ENCODE measurements around the gene KCNK5. TPM values are rescaled to one million over a fixed set of nuclear protein-coding genes. Genes with fewer than 3 reads are reported as not detected.

KCNK5 gene
- total and polyA plus RNA-seq, 7 donors = 0.06 to 0.24 (median 0.10) TPM; not detected in 1

DNA sequence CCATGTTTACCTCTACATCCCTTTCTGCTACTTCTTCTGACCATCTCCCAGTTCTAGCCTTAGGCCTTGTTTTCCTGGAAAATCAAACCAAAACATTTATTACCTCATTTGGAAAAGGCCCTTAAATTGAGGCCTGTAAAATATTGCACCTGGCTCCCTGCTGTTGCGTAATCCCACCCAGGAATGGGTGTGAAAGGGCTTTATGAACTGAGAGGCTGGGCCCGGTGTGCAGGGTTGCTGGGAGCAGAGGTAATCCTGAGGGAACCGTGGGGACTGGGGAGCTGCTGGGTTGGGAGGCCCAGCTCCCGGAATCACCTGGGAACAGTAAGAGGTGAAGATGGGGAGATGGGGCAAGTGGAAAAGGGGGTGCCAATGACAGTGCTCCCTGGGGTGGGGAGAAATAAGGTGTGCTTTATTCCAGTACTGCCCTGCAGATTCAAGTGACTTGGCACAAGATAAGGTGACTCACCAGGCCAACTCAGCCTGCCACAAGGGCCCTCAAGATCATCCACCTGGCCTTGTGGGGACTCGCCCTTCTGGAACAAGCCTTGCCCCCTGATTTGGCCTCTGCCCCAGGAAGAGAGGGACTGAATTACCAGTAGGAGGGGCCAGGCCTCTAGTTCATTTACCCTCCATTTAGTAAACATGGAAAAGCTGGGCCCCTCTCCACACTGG, 44.2 kb downstream of the KCNK5 start:
- TF ChIP-seq, protein P1, sequence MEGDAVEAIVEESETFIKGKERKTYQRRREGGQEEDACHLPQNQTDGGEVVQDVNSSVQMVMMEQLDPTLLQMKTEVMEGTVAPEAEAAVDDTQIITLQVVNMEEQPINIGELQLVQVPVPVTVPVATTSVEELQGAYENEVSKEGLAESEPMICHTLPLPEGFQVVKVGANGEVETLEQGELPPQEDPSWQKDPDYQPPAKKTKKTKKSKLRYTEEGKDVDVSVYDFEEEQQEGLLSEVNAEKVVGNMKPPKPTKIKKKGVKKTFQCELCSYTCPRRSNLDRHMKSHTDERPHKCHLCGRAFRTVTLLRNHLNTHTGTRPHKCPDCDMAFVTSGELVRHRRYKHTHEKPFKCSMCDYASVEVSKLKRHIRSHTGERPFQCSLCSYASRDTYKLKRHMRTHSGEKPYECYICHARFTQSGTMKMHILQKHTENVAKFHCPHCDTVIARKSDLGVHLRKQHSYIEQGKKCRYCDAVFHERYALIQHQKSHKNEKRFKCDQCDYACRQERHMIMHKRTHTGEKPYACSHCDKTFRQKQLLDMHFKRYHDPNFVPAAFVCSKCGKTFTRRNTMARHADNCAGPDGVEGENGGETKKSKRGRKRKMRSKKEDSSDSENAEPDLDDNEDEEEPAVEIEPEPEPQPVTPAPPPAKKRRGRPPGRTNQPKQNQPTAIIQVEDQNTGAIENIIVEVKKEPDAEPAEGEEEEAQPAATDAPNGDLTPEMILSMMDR (IDR thresholded peaks at IDR 0.05) = no peak
- Histone ChIP-seq H3K36me3 (ENCODE audit: insufficient read depth in 1 of 2, low read depth in 1 of 2) (no peaks in the 10 kb centered on the region), H3K27me3 (ENCODE audit: insufficient read depth in 3 of 3, low read length in 2 of 3) (no peaks in the 10 kb centered on the region), H3K27ac (no peak overlapping the region), H3K4me3 (no peak overlapping the region), H3K9me3 (no peaks in the 10 kb centered on the region), H3K4me1 (no peaks in the 10 kb centered on the region)
- WGBS, 3 donors = 77 to 87% (median 85%) methylated on average over 5 of the region's 5 CpGs
- intact Hi-C loops (cut with DNase I) = no loop called here
- no peak for DNase-seq
- ATAC-seq = no peak

DNA sequence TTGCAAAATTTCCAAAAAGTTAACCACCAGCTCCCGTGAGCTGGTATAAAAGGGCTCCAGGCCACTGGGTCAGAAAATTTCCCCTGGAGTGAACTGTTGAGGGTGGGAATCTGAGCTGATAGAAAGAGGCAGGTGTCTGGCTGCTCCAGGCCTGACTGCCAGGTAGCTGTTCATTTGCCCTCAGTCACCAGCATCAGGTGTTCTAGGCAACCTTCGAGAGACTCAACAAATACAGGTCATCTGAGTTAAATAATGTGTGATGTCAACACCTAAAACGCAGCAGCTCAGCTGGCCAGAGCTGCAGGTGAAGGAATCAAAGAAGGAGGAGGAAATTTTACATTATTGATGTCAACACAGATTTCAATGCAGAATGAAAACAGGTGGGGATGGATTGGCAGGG, 46.7 kb downstream of the KCNK5 start:
- H3K9me3 ChIP-seq = no peaks in the 10 kb centered on the region
- no peak overlapping the region for H3K4me3 ChIP-seq
- H3K4me1 ChIP-seq = no peaks in the 10 kb centered on the region
- intact Hi-C loops (cut with DNase I) = no loop called here
- no peak overlapping the region for H3K27ac ChIP-seq
- DNase-seq (no peak), ATAC-seq (no peak)
- WGBS, 3 donors = 57 to 60% (median 57%) methylated on average over 3 of the region's 3 CpGs
- TF ChIP-seq, protein P1 (IDR thresholded peaks at IDR 0.05) = no peak
- no peaks in the 10 kb centered on the region for H3K36me3 ChIP-seq (ENCODE audit: insufficient read depth in 1 of 2, low read depth in 1 of 2)
- no peaks in the 10 kb centered on the region for H3K27me3 ChIP-seq (ENCODE audit: insufficient read depth in 3 of 3, low read length in 2 of 3)

DNA sequence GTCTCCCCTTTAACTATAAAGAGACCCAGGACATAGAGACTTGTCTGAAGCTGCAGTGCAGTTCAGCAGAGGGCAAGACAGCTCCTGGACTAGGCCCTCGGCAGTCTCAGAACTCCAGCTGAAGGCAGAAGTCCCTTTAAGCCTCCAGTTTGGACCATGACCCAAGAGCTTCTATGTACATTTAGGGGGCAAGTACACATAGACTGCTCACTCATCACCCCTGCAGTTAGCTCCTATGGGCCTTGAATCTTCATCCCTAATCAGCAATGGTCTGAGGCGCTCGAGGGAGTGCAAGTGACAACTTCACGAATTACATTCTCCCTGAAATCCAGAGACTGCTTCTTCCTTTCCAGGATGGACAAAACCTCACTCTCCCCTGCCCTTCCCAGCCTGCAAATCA, 47.4 kb downstream of the KCNK5 start:
- TF ChIP-seq, protein P1 (IDR thresholded peaks at IDR 0.05) = no peak
- DNase-seq (no peak), ATAC-seq (no peak)
- no peaks in the 10 kb centered on the region for H3K27me3 ChIP-seq (ENCODE audit: insufficient read depth in 3 of 3, low read length in 2 of 3)
- H3K9me3 ChIP-seq = peaks cover 7% of the 10 kb centered on the region
- H3K4me1 ChIP-seq = no peaks in the 10 kb centered on the region
- intact Hi-C loops (cut with DNase I) = no loop called here
- no peaks in the 10 kb centered on the region for H3K36me3 ChIP-seq (ENCODE audit: insufficient read depth in 1 of 2, low read depth in 1 of 2)
- H3K27ac ChIP-seq = no peak overlapping the region
- WGBS, 3 donors = 79 to 91% (median 89%) methylated on average over 4 of the region's 4 CpGs
- H3K4me3 ChIP-seq = no peak overlapping the region

DNA sequence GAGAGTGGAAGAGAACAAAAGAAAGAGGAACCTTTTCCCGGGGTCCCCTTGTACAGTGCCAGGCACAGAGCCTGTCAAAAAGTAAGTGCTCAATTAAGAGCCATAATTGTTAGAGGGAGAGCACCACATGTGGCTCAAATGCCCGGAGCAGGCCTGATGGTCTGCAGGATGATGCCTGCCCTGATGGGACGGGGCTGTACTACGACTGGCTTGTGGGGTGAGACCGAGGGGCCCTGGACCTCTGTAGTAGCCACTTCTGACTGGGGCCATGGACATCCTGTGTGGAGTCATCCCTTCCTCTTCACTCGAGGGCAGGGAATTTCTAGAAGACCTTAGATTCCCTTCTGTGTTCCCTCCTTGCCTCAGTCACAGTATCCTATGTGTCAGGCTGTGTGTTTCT, 47.9 kb downstream of the KCNK5 start:
- intact Hi-C loops (cut with DNase I) = no loop called here
- DNase-seq (no peak), ATAC-seq (no peak)
- TF ChIP-seq, protein P1 (IDR thresholded peaks at IDR 0.05) = no peak
- 85 to 89% (median 86%) methylated on average over 6 of the region's 6 CpGs for WGBS, 3 donors
- Histone ChIP-seq H3K27me3 (ENCODE audit: insufficient read depth in 3 of 3, low read length in 2 of 3) (no peaks in the 10 kb centered on the region), H3K36me3 (ENCODE audit: insufficient read depth in 1 of 2, low read depth in 1 of 2) (no peaks in the 10 kb centered on the region), H3K4me3 (no peak overlapping the region), H3K27ac (no peak overlapping the region), H3K9me3 (peaks cover 10% of the 10 kb centered on the region), H3K4me1 (no peaks in the 10 kb centered on the region)

DNA sequence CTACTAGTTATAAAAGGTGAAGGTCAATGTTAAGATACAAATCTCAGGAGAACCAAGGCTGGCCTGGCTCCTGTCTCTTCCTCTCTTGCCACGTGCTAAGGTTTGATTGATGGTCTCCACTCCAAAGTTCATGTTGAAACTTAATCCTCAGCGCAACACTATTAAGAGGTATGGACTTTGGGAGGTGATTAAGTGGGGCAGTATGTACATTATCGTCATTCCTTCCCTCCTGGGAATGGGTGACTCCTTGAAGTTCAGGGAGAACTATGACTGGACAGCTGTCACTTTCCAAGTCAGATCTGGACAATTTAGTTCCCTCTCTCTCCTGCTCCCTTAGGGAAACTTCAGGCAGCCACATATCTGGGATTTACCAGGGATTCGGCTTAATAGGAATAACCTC, 50.5 kb downstream of the KCNK5 start:
- WGBS, 3 donors = 40 to 51% (median 48%) methylated on average over 4 of the region's 4 CpGs
- Histone ChIP-seq H3K9me3 (peaks cover 10% of the 10 kb centered on the region), H3K27me3 (ENCODE audit: insufficient read depth in 3 of 3, low read length in 2 of 3) (no peaks in the 10 kb centered on the region), H3K36me3 (ENCODE audit: insufficient read depth in 1 of 2, low read depth in 1 of 2) (no peaks in the 10 kb centered on the region), H3K27ac (no peak overlapping the region), H3K4me3 (no peak overlapping the region), H3K4me1 (no peaks in the 10 kb centered on the region)
- DNase-seq = no peak
- ATAC-seq = no peak
- intact Hi-C loops (cut with DNase I) = no loop called here
- TF ChIP-seq, protein P1 (IDR thresholded peaks at IDR 0.05) = no peak

Data from psoas muscle (tissue), 8 donors.